Measurements from ENCODE around the gene GRIN1.

The GRIN1 gene

DNA sequence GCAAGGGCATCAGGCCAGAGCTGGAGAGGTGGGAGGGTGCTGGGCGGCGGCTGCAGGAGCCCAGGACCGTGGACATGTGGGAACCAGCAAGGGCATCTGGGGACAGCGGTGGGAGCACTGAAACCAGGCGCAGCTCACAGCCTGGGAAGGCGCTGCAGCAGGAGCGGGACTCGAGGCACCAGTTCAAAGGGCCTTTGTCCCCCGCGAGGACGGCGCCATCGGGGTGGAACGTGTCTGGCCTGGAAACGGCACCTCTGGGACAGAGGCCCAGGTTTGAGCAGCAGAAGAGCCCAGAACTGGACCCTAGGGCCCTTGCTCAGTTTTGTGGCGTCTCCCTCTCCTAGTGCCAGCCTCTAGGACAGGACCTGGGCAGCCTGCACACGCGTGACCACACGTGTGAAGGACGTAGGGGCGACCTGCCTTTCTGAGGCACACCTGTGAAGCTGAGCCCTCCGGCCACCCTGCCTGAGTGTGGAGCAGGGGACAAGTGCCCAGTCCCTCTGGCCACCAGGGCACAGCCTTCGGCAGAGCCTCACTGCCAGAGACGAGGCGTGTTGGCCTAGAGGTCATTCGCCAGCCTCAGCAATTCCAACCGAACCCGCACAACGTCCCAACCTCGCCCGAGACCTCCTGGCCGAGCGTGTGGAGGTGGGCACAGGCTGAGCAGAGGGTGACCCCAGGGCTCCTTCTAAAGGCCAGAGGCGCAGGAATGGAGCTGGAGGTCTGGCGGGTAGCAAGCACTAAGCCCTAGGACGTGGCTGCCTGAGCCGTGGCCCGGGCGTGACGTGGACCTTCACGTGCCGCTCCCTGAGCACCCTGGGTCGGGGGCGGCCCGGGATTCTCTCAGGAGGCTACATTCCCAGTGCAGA lies 35.1 kb downstream of the GRIN1 start:
- TF ChIP-seq ZNF384 (IDR thresholded peaks at IDR 0.05) (no peak), SUZ12 (IDR thresholded peaks at IDR 0.05) (no peak), ELF4 (IDR thresholded peaks at IDR 0.05) (no peak), L3MBTL2 (conservative IDR thresholded peaks at IDR 0.05) (no peak), HDGF (IDR thresholded peaks at IDR 0.05; ENCODE audit: borderline replicate concordance) (no peak), BHLHE40 (IDR thresholded peaks at IDR 0.05; ENCODE audit: borderline replicate concordance) (no peak), FOXK2 (IDR thresholded peaks at IDR 0.05) (no peak), SP1 (IDR thresholded peaks at IDR 0.05) (no peak)
- TF ChIP-seq, protein P1, sequence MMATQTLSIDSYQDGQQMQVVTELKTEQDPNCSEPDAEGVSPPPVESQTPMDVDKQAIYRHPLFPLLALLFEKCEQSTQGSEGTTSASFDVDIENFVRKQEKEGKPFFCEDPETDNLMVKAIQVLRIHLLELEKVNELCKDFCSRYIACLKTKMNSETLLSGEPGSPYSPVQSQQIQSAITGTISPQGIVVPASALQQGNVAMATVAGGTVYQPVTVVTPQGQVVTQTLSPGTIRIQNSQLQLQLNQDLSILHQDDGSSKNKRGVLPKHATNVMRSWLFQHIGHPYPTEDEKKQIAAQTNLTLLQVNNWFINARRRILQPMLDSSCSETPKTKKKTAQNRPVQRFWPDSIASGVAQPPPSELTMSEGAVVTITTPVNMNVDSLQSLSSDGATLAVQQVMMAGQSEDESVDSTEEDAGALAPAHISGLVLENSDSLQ (IDR thresholded peaks at IDR 0.05) = no peak
- ChIA-PET CTCF (interaction anchor here (1.0 kb wide), 1 partner anchor 63 kb away, joined by 3 read pairs; no protein-coding TSS in a partner anchor), POLR2A (interaction anchor here (0.9 kb wide), 1 partner anchor 13 kb away, joined by 3 read pairs; no protein-coding TSS in a partner anchor)
- DNase-seq (ENCODE audit: extremely low spot score) = no peak

DNA sequence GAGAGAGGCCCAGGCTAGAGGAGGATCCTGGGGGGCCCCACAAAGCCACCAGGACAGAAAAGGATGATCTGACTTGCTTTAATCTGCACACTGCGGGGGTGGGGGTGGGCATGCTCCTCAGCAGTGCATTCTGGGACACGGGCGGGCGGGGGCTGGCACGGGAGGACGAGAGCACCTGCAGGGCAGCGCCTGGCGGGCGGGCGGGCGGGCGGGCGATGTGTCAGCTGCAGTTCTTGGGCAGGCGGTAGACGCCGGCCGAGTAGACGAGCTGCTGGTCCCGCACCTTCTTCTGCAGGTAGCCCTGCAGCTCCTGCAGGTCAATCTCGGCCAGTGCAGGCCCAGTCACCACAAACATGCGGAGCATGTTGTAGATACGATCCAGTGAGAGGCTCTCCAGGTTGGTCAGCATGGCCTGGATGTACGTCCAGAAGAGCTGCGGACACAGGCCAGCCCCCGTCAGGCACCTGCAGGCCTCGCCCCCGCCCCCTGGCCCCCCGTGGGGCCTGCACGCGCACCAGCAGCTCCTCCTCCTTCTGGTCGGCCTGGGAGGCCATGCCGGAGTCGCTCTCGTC lies 35.9 kb downstream of the GRIN1 start:
- TF ChIP-seq ELF4 (IDR thresholded peaks at IDR 0.05) (no peak), L3MBTL2 (conservative IDR thresholded peaks at IDR 0.05) (no peak), FOXM1 (IDR thresholded peaks at IDR 0.05; ENCODE audit: borderline replicate concordance) (no peak), BHLHE40 (IDR thresholded peaks at IDR 0.05; ENCODE audit: borderline replicate concordance) (no peak), TARDBP (IDR thresholded peaks at IDR 0.05) (no peak), SP1 (IDR thresholded peaks at IDR 0.05) (no peak), SUZ12 (IDR thresholded peaks at IDR 0.05) (no peak), CTBP1 (IDR thresholded peaks at IDR 0.05; ENCODE audit: borderline replicate concordance) (no peak), NFRKB (IDR thresholded peaks at IDR 0.05) (no peak), FOXK2 (IDR thresholded peaks at IDR 0.05) (no peak), ZNF384 (IDR thresholded peaks at IDR 0.05) (no peak), LEF1 (IDR thresholded peaks at IDR 0.05; ENCODE audit: borderline replicate concordance) (no peak), ARNT (IDR thresholded peaks at IDR 0.05) (no peak), FOXA1 (IDR thresholded peaks at IDR 0.05) (no peak), HDGF (IDR thresholded peaks at IDR 0.05; ENCODE audit: borderline replicate concordance) (no peak)
- TF ChIP-seq, protein P1 (IDR thresholded peaks at IDR 0.05) = no peak
- CTCF ChIA-PET = interaction anchor here (1.0 kb wide), 1 partner anchor 62 kb away, joined by 3 read pairs; no protein-coding TSS in a partner anchor
- no peak for DNase-seq (ENCODE audit: extremely low spot score)
- POLR2A ChIA-PET = interaction anchor here (0.9 kb wide), 2 partner anchors 12 to 45 kb away, joined by 3 read pairs; no protein-coding TSS in a partner anchor

DNA sequence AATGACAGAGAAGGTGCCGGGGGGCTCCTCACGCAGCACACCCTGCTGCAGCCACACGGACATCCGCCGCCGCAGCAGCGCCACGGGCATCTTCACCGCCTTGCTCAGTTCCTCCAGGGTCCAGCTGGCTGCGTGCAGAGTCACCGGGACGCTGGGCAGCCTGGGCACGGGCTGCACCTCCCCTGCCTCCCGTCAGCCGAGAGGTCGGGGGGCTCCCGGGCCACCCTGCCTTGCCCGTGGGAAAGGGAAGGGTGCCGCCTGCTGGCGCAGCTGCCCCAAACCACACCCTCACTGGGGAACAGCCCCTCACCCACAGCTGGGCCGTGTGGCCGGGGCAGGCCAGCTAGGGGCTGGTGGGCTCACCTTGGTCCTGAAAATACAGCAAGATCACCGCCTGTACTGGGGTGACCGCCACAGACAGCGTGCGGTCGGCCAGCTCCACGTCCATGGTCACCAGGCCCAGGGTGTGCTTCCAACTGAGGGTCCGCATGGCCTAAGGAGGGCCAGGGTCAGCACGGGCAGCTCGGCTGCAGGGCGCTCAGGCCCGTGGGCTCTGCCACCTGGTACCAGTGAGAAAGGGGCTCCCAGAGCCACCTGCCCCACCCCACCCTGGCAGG lies 36.5 kb downstream of the GRIN1 start:
- CTCF ChIA-PET = no interaction called here
- DNase-seq (ENCODE audit: extremely low spot score) = no peak
- POLR2A ChIA-PET = interaction anchor here (0.9 kb wide), 2 partner anchors 11 to 46 kb away, joined by 3 read pairs; no protein-coding TSS in a partner anchor
- TF ChIP-seq LEF1 (IDR thresholded peaks at IDR 0.05; ENCODE audit: borderline replicate concordance) = no peak
- no peak for TF ChIP-seq CTBP1 (IDR thresholded peaks at IDR 0.05; ENCODE audit: borderline replicate concordance)
- TF ChIP-seq ZNF384 (IDR thresholded peaks at IDR 0.05) = no peak
- no peak for TF ChIP-seq L3MBTL2 (conservative IDR thresholded peaks at IDR 0.05)
- no peak for TF ChIP-seq FOXK2 (IDR thresholded peaks at IDR 0.05)

DNA sequence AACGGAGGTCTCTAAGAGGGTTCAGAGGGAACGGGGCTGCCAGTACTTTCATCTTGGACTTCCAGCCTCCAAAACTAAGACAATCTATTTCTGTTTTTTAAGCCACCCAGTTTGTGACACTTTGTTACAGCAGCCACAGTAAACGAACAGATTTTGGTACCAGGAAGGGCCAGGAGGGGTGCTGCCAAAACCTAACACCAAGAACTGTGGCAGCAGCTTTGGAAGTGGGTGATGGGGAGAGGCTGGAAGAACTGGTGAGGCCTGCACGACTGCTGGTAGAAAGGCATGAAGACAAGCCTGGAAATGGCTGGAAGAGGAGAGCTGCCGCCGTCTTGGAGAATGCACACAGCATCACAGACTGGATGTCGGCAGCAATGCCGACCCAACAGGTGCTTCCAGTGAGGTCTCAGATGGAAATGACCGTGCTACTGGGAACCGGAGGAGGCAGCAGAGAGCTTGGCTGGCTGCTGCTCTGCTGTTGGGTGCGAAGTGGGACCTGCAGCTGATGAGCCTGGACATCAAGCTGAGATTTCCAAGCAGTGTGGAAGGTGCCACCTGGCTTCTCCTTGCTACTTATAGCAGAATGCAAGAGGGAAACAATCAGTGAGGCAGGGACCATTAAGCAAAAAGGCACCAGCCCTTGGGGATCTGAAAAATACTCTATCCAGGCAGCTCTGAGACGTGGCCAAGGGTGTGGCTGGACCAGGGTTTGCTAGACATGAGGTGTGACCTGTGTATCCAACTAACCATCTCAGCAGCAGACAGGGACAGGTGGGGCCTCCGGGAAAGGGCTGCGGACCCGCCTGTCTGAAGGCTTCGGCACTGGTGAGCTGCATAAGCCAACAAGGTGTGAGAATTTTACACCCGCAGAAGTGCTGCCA lies 37.6 kb downstream of the GRIN1 start:
- CTCF ChIA-PET = interaction anchor here (0.6 to 1.4 kb wide), 6 partner anchors 8 to 49 kb away, joined by 3 to 6 read pairs (median 3); no protein-coding TSS in a partner anchor
- DNase-seq (ENCODE audit: extremely low spot score) = peak; percentile 64
- no peak for TF ChIP-seq ELF4 (IDR thresholded peaks at IDR 0.05)
- TF ChIP-seq NFRKB (IDR thresholded peaks at IDR 0.05) = no peak
- no peak for TF ChIP-seq FOXK2 (IDR thresholded peaks at IDR 0.05)
- TF ChIP-seq L3MBTL2 (conservative IDR thresholded peaks at IDR 0.05) = no peak
- no peak for TF ChIP-seq FOXA1 (IDR thresholded peaks at IDR 0.05)
- no peak for TF ChIP-seq BHLHE40 (IDR thresholded peaks at IDR 0.05; ENCODE audit: borderline replicate concordance)
- no peak for TF ChIP-seq SP1 (IDR thresholded peaks at IDR 0.05)
- TF ChIP-seq, protein P1 (IDR thresholded peaks at IDR 0.05) = no peak
- POLR2A ChIA-PET = interaction anchor here (0.9 to 1.9 kb wide), 4 partner anchors 12 to 47 kb away, joined by 3 to 11 read pairs (median 4); partner anchors contain the start of gene SSNA1
